ENCODE data around the gene PEDS1.

DNA sequence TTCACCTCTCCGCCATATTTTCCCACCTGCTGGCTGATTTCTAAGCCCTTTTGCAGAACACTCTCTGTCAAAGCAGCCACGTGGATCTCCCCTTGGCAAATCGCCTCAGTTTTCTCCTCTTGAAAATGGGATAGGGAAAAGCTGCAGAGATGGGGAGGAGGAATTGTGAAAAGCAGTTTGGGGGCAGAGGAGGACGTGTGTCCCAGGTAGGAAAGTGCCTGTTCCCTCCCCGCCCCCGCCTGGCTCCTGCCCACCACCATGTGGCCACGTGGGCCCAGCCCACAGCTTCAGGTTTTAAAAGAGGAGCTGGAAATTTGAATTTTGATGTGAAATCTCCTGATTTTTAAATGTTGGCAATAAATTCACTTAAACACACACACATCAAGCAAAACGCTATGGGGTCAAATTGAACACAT lies 33.5 kb upstream of the PEDS1 start:
- TF ChIP-seq, protein P1, sequence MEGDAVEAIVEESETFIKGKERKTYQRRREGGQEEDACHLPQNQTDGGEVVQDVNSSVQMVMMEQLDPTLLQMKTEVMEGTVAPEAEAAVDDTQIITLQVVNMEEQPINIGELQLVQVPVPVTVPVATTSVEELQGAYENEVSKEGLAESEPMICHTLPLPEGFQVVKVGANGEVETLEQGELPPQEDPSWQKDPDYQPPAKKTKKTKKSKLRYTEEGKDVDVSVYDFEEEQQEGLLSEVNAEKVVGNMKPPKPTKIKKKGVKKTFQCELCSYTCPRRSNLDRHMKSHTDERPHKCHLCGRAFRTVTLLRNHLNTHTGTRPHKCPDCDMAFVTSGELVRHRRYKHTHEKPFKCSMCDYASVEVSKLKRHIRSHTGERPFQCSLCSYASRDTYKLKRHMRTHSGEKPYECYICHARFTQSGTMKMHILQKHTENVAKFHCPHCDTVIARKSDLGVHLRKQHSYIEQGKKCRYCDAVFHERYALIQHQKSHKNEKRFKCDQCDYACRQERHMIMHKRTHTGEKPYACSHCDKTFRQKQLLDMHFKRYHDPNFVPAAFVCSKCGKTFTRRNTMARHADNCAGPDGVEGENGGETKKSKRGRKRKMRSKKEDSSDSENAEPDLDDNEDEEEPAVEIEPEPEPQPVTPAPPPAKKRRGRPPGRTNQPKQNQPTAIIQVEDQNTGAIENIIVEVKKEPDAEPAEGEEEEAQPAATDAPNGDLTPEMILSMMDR (IDR thresholded peaks at IDR 0.05) = no peak
- no peak for TF ChIP-seq POLR2A (IDR thresholded peaks at IDR 0.05)

Measured in testis (tissue), 2 donors.